Lower leg skin (tissue), 3 donors: ENCODE data around the gene DCUN1D4.

Experiments
- POLR2A ChIP-seq, 2 donors: fragments of 450-650 bp; IDR thresholded peaks; one replicate each; pipeline ENCODE4 v1.6.1; 2016 to 2017; ENCODE audit warnings: antibody characterized with exemption in 2 of 2, mild to moderate bottlenecking in 1 of 2, moderate library complexity in 1 of 2
- TF ChIP-seq, protein P1 (sequence below), 3 donors: fragments of 450-650 bp; IDR thresholded peaks; one replicate each; pipeline ENCODE4 v1.5.1; 2016; ENCODE audit warnings: antibody characterized with exemption in 3 of 3, mild to moderate bottlenecking in 3 of 3, moderate library complexity in 2 of 3

DNA sequence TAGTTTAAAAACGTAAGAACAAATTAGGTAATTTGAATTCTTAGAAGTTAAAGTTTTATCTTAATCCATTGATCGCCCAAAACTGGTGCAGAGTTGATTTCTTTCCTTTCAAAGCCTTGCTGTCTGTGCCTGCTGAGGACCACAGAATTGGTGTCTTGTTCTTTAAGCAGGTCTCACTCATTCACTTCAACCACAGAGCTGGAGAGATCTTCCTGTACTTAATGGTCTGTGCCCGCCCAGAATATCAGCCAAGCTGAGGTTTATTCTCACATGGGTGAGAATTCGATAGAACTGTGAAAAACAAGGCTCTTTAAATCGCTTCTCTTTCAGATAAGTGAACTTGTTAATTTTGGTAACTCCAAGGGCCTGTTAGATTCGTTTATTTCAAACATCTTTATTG, 31.6 kb downstream of the DCUN1D4 start:
- TF ChIP-seq, protein P1, sequence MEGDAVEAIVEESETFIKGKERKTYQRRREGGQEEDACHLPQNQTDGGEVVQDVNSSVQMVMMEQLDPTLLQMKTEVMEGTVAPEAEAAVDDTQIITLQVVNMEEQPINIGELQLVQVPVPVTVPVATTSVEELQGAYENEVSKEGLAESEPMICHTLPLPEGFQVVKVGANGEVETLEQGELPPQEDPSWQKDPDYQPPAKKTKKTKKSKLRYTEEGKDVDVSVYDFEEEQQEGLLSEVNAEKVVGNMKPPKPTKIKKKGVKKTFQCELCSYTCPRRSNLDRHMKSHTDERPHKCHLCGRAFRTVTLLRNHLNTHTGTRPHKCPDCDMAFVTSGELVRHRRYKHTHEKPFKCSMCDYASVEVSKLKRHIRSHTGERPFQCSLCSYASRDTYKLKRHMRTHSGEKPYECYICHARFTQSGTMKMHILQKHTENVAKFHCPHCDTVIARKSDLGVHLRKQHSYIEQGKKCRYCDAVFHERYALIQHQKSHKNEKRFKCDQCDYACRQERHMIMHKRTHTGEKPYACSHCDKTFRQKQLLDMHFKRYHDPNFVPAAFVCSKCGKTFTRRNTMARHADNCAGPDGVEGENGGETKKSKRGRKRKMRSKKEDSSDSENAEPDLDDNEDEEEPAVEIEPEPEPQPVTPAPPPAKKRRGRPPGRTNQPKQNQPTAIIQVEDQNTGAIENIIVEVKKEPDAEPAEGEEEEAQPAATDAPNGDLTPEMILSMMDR (IDR thresholded peaks at IDR 0.05), result no peak
- no peak for TF ChIP-seq POLR2A (IDR thresholded peaks at IDR 0.05)
